Adrenal gland (tissue), 12 donors: ENCODE results near the gene MEPCE. TPM values are rescaled to one million over a fixed set of nuclear protein-coding genes. Genes with fewer than 3 reads are reported as not detected.

Source experiments
- DNase-seq, 7 donors: peaks; one replicate each; pipeline ENCODE4 v3.0.0-alpha.2; 2019 to 2020
- H3K27ac ChIP-seq, 5 donors: fragments of 200-600 bp; sonication (generic) in 4 of 5; 1 replicate in 3 of 5; 2 replicates in 2 of 5; pipeline versions ENCODE4 v1.5.1 to v1.8.0; 2016 to 2020; ENCODE audit warnings: mild to moderate bottlenecking in 1 of 5
- H3K27me3 ChIP-seq: fragments of 200-600 bp; 2 replicates; pipeline ENCODE4 v1.8.0; 2021
- H3K36me3 ChIP-seq, 2 donors: fragments of 200-600 bp; replicated peaks in 1 of 2; 1 replicate in 1 of 2; 2 replicates in 1 of 2; pipeline versions ENCODE4 v1.5.1 to v1.8.0; 2018 to 2022
- H3K4me1 ChIP-seq, 2 donors: fragments of 200-600 bp; replicated peaks in 1 of 2; 1 replicate in 1 of 2; 2 replicates in 1 of 2; pipeline versions ENCODE4 v1.5.1 to v1.8.0; 2018 to 2021
- H3K4me3 ChIP-seq, 4 donors: fragments of 200-600 bp; sonication (generic) in 3 of 4; one replicate each; pipeline ENCODE4 v1.5.1; 2016 to 2018
- H3K9me3 ChIP-seq, 3 donors: fragments of 200-600 bp; sonication (generic) in 1 of 3; replicated peaks in 1 of 3; 1 replicate in 2 of 3; 2 replicates in 1 of 3; pipeline versions ENCODE4 v1.5.1 to v1.8.0; 2016 to 2021
- POLR2A ChIP-seq, 2 donors: fragments of 450-650 bp; IDR thresholded peaks; one replicate each; pipeline ENCODE4 v1.6.1; 2017; ENCODE audit warnings: antibody characterized with exemption in 2 of 2, mild to moderate bottlenecking in 2 of 2, moderate library complexity in 1 of 2
- WGBS, 4 donors: extraction: QIAGEN DNeasy Blood & Tissue Kit in 2 of 4; methylation state at CpG; one replicate each; pipeline versions ENCODE4 v1.1.5 to v1.1.7; 2013 to 2017; 5-methylcytosine and 5-hydroxymethylcytosine counted together
- intact Hi-C, 2 donors: fragments of 100-400 bp; cut with DNase I; formaldehyde crosslinking; loops; one replicate each; pipeline versions ENCODE4 v1.14.1 to v1.15.0; 2022 to 2023
- polyA plus RNA-seq, 3 donors: library from polyadenylated mRNA; stranded (reverse); fragments of 200-250 nt in 2 of 3; fragments of 350-450 nt in 1 of 3; fragmentation: Illumina TruSeq in 1 of 3; extraction: RNeasy Lipid Tissue Mini Kit (QIAGEN cat#74804) in 1 of 3; gene quantifications; one replicate each; pipeline ENCODE4 v1.2.3, GENCODE V29; 2013 to 2014
- total RNA-seq, 9 donors: library from RNA; depleted of rRNA in 4 of 9; stranded (reverse); fragments of >200 nt in 4 of 9; fragments of 120-200 nt in 1 of 9; fragmentation: NEBNext Ultra II Directional in 1 of 9; extraction: Animal tissue kit (Norgen Biotek cat#: 25700) in 1 of 9; gene quantifications; one replicate each; pipeline versions ENCODE4 v1.1.0 to v1.2.4, GENCODE V29; 2013 to 2023
- TF ChIP-seq, protein P1 (sequence below), 6 experiments: fragments of 450-650 bp in 4 of 6; fragments of 200-600 bp in 2 of 6; sonication (generic) in 1 of 6; IDR thresholded peaks; 1 replicate in 5 of 6; 2 replicates in 1 of 6; pipeline versions ENCODE4 v1.5.1 to v1.8.0; 2016 to 2021; ENCODE audit warnings: antibody characterized with exemption in 6 of 6, mild to moderate bottlenecking in 2 of 6, moderate library complexity in 1 of 6
- donor health status: healthy with polysubstance abuse.
- donor health status: Bipolar disorder and iron deficiency.
- donor health status: DM: yes; HTN: yes; CAD: no.
- donor health status: DM: no; HTN: no; CAD: no.
- donor health status: DM: no; HTN: no; CAD: no.
- donor health status: DM: yes; HTN: yes; CAD: no.

Gene MEPCE
- total and polyA plus RNA-seq, 12 donors: 24.8 to 76.8 (median 51.8) TPM

DNA sequence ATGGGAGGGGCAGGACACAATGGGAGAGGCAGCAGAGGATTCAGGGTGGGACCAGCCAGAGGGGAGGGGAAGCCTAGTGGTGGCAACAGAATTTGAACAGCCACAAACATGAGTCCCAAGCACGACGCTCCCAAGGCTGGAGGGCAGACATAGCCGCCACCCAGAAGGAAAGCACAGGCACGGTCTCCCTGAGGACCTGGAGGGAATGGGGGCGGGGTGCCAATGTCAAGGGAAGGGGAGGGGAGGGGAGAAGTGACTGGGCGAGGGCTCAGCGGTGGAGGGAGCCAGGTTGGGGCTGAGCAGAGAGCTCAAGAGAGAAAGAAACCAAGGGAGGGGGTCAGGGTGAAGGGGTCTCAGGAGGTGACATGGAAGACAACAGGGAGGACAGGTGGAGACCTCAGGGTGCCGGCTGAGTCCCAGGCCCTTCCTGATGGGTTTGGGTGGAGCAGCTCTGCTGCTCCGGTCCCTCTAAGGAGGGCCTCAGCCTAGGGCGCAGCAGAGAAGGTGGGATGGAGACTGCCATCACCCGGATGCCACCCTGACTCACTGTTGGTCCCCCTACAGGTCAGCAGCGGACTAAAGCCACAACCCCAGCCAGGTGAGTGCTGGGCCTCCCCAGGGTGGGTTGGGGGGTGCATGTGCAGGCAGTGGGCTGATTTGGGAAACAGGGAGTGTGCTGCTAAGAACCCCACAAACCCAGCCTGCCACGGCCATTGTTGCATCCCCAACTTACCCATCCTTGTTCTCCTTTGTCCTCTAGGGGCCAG lies 32.1 kb upstream of the MEPCE start:
- Histone ChIP-seq H3K4me1 (peaks cover 12 to 22% of the 10 kb centered on the region in 2 donors), H3K9me3 (no peaks in the 10 kb centered on the region), H3K27ac (no peak overlapping the region), H3K27me3 (no peaks in the 10 kb centered on the region), H3K36me3 (no peaks in the 10 kb centered on the region), H3K4me3 (no peak overlapping the region)
- TF ChIP-seq, protein P1, sequence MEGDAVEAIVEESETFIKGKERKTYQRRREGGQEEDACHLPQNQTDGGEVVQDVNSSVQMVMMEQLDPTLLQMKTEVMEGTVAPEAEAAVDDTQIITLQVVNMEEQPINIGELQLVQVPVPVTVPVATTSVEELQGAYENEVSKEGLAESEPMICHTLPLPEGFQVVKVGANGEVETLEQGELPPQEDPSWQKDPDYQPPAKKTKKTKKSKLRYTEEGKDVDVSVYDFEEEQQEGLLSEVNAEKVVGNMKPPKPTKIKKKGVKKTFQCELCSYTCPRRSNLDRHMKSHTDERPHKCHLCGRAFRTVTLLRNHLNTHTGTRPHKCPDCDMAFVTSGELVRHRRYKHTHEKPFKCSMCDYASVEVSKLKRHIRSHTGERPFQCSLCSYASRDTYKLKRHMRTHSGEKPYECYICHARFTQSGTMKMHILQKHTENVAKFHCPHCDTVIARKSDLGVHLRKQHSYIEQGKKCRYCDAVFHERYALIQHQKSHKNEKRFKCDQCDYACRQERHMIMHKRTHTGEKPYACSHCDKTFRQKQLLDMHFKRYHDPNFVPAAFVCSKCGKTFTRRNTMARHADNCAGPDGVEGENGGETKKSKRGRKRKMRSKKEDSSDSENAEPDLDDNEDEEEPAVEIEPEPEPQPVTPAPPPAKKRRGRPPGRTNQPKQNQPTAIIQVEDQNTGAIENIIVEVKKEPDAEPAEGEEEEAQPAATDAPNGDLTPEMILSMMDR (IDR thresholded peaks at IDR 0.05): no peak
- TF ChIP-seq POLR2A (IDR thresholded peaks at IDR 0.05): no peak
- DNase-seq: no peak
- 72 to 77% (median 73%) methylated on average over 10 to 13 of the region's 13 CpGs for WGBS, 4 donors
- intact Hi-C loops: no loop called here

DNA sequence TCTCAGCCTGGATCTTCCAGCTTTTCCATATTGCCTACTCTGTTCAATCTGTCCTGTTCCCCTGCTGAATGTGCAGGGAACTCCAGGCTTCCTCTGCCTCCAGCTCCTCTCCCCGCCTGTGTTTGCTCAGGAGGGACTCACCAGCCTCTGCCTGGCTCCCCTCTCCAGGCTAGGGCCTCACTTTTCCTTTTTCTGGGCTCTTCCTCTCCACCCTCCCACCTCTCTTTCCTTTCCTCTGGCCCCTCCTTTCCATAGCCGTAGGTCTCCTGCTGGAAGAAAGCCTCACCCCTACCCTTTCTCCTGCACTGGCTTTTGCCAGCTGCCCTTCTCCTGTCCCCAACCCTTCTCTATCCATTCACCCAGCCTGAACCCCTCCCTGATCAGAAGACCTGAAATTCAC lies 31.4 kb upstream of the MEPCE start:
- Histone ChIP-seq H3K4me3 (no peak overlapping the region), H3K27ac (no peak overlapping the region), H3K27me3 (no peaks in the 10 kb centered on the region), H3K9me3 (no peaks in the 10 kb centered on the region), H3K4me1 (peaks cover 12 to 22% of the 10 kb centered on the region in 2 donors), H3K36me3 (no peaks in the 10 kb centered on the region)
- TF ChIP-seq, protein P1 (IDR thresholded peaks at IDR 0.05): no peak
- TF ChIP-seq POLR2A (IDR thresholded peaks at IDR 0.05): no peak
- intact Hi-C loops: no loop called here
- DNase-seq: no peak
- 53 to 70% (median 61%) methylated on average over 2 of the region's 2 CpGs for WGBS, 4 donors

DNA sequence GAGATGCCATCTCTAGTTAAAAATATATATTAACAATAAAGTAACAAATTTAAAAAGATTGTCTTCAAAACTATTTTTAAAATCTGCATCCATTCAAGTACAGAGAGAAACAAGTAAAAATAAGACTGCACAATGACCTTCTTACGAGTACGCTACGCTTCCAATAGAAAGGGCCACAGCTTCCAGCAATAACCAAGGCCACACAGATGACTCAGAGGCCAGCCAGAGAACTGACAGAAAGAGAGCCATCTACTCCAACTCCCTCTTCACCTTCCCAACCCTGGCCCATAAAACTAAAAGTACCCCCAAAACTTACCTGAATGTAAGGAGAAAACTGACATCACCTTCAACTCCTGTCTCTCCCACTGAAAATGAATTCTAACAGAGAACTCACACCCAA lies 29.6 kb upstream of the MEPCE start:
- TF ChIP-seq POLR2A (IDR thresholded peaks at IDR 0.05): no peak
- TF ChIP-seq, protein P1 (IDR thresholded peaks at IDR 0.05): no peak
- DNase-seq: peak; percentile 63 to 86 (median 84)
- H3K27ac ChIP-seq: peak overlapping the region in 4 of 5 donors; percentile 31 to 79 (median 63)
- intact Hi-C loops: no loop called here
- H3K4me3 ChIP-seq: no peak overlapping the region
- 42 to 73% (median 52%) methylated on average over 3 of the region's 3 CpGs for WGBS, 4 donors
- H3K4me1 ChIP-seq: peaks cover 12 to 22% of the 10 kb centered on the region in 2 donors
- H3K36me3 ChIP-seq: no peaks in the 10 kb centered on the region
- no peaks in the 10 kb centered on the region for H3K27me3 ChIP-seq
- H3K9me3 ChIP-seq: no peaks in the 10 kb centered on the region

DNA sequence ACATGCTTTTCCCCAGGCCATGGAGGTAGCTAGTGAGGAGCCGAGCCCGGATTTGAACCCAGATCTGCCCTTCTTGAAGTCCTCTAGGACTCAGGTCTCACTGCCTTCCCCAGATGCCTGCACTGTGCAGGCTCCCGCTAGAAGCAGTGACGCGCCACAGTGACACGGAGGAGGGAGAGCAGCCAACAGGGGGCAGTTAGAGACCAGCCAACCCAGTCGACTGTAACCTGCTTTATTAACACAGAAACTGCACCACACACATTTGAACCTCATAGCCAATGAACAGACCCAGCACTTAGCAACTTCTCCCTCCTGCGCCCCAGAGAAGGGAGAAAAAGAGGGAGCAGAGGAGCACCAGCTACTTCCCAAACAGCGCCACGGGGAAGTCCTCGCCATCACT lies 29.0 kb upstream of the MEPCE start:
- 84 to 92% (median 87%) methylated on average over 8 to 11 of the region's 11 CpGs for WGBS, 4 donors
- DNase-seq: peak in 1 of 7 donors; percentile 18
- Histone ChIP-seq H3K4me1 (peaks cover 12 to 22% of the 10 kb centered on the region in 2 donors), H3K9me3 (no peaks in the 10 kb centered on the region), H3K4me3 (no peak overlapping the region), H3K27me3 (no peaks in the 10 kb centered on the region), H3K36me3 (no peaks in the 10 kb centered on the region), H3K27ac (peak overlapping the region in 2 of 5 donors; percentile 2 to 3)
- no peak for TF ChIP-seq POLR2A (IDR thresholded peaks at IDR 0.05)
- TF ChIP-seq, protein P1 (IDR thresholded peaks at IDR 0.05): no peak
- intact Hi-C loops: no loop called here
